ENCODE data around the gene PGAP1. TPM values are rescaled to one million over a fixed set of nuclear protein-coding genes. Genes with fewer than 3 reads are reported as not detected.
"Not testable (repeated sequence)": the region's sequence is repeated elsewhere in the genome, so short reads cannot be mapped to it uniquely, and the experiment has no call there.

Gene PGAP1
- total RNA-seq, 1 donor from 2014 or later: 22.8 TPM

DNA sequence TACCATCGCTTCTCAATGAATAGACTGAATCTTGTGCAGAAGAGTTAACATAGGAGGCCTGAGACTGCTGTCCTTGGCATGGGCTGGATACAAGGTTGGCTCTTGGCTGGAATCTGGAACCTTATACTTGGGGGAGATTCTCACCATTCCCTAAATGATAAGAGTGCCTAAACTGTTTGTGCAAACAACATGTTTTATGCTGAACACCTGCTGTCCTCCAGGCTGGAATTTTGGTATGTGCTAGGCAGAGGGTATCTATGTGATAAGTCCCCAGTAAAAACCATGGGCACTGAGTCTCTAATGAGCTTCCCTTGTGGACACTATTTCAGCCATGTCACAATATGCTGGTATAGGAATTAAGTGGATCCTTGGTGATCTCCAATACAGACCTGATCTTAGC lies 12.8 kb downstream of the PGAP1 start:
- Histone ChIP-seq H3K36me3 (ENCODE audit: insufficient read depth, low read length) (peaks cover 10% of the 10 kb centered on the region), H3K9me3 (ENCODE audit: insufficient read depth, low read depth, low read length) (no peaks in the 10 kb centered on the region), H3K4me2 (ENCODE audit: low read length) (no peak overlapping the region), H3K27me3 (ENCODE audit: insufficient read depth, low read length) (no peaks in the 10 kb centered on the region), H2AFZ (ENCODE audit: low read depth, low read length) (no peak overlapping the region), H3K4me3 (ENCODE audit: insufficient read depth, low read depth, low read length) (no peak overlapping the region), H3K79me2 (ENCODE audit: insufficient read depth, low read length) (peaks cover 5% of the 10 kb centered on the region), H3K4me1 (ENCODE audit: insufficient read depth, low read length) (no peaks in the 10 kb centered on the region), H4K20me1 (ENCODE audit: insufficient read depth, low read length) (no peaks in the 10 kb centered on the region), H3K9ac (ENCODE audit: low read length) (no peak overlapping the region), H3K27ac (ENCODE audit: low read depth, low read length) (no peak overlapping the region)
- FAIRE-seq (no peak), DNase-seq (ENCODE audit: low read depth) (no peak)
- Mint-ChIP-seq H3K27me3 (ENCODE audit: low read depth, unreplicated experiment) (no peaks in the 10 kb centered on the region), H3K27ac (ENCODE audit: unreplicated experiment) (no peak overlapping the region), H3K9me3 (ENCODE audit: unreplicated experiment) (no peaks in the 10 kb centered on the region), H3K4me3 (ENCODE audit: unreplicated experiment) (no peak overlapping the region), H3K36me3 (ENCODE audit: low read depth, unreplicated experiment) (peaks cover 17% of the 10 kb centered on the region), H3K4me1 (ENCODE audit: low read depth, unreplicated experiment) (no peaks in the 10 kb centered on the region)
- no peak for TF ChIP-seq EZH2 (IDR thresholded peaks at IDR 0.05; ENCODE audit: insufficient read depth, low read length)
- TF ChIP-seq, protein P1, sequence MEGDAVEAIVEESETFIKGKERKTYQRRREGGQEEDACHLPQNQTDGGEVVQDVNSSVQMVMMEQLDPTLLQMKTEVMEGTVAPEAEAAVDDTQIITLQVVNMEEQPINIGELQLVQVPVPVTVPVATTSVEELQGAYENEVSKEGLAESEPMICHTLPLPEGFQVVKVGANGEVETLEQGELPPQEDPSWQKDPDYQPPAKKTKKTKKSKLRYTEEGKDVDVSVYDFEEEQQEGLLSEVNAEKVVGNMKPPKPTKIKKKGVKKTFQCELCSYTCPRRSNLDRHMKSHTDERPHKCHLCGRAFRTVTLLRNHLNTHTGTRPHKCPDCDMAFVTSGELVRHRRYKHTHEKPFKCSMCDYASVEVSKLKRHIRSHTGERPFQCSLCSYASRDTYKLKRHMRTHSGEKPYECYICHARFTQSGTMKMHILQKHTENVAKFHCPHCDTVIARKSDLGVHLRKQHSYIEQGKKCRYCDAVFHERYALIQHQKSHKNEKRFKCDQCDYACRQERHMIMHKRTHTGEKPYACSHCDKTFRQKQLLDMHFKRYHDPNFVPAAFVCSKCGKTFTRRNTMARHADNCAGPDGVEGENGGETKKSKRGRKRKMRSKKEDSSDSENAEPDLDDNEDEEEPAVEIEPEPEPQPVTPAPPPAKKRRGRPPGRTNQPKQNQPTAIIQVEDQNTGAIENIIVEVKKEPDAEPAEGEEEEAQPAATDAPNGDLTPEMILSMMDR (IDR thresholded peaks at IDR 0.05; ENCODE audit: insufficient read depth, low read depth, low read length): no peak

DNA sequence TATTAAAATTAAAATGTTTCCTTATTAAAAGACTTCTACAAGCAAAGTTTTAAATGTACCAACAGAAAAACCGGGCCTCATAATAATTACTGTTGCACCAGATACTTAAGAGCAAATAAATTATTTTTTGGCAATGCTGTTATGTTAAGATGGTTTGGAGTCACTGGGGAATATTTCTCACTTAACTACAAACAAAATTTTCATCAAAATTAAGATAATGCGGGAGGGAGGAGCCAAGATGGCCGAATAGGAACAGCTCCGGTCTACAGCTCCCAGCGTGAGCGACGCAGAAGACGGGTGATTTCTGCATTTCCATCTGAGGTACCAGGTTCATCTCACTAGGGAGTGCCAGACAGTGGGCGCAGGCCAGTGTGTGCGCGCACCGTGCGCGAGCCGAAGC lies 21.1 kb downstream of the PGAP1 start:
- DNase-seq (ENCODE audit: low read depth); H3K4me3 ChIP-seq (ENCODE audit: insufficient read depth, low read depth, low read length); H3K79me2 ChIP-seq (ENCODE audit: insufficient read depth, low read length); H4K20me1 ChIP-seq (ENCODE audit: insufficient read depth, low read length); H3K27me3 ChIP-seq (ENCODE audit: insufficient read depth, low read length); H3K36me3 ChIP-seq (ENCODE audit: insufficient read depth, low read length); H2AFZ ChIP-seq (ENCODE audit: low read depth, low read length); H3K4me1 ChIP-seq (ENCODE audit: insufficient read depth, low read length); H3K27me3 Mint-ChIP-seq (ENCODE audit: low read depth, unreplicated experiment); H3K4me2 ChIP-seq (ENCODE audit: low read length); H3K9me3 Mint-ChIP-seq (ENCODE audit: unreplicated experiment); FAIRE-seq; H3K9me3 ChIP-seq (ENCODE audit: insufficient read depth, low read depth, low read length); H3K36me3 Mint-ChIP-seq (ENCODE audit: low read depth, unreplicated experiment); H3K9ac ChIP-seq (ENCODE audit: low read length); H3K27ac ChIP-seq (ENCODE audit: low read depth, low read length); H3K4me1 Mint-ChIP-seq (ENCODE audit: low read depth, unreplicated experiment): not testable (repeated sequence)
- peak overlapping the region; percentile 78 for H3K4me3 Mint-ChIP-seq (ENCODE audit: unreplicated experiment)
- peak overlapping the region; percentile 15 for H3K27ac Mint-ChIP-seq (ENCODE audit: unreplicated experiment)

DNA sequence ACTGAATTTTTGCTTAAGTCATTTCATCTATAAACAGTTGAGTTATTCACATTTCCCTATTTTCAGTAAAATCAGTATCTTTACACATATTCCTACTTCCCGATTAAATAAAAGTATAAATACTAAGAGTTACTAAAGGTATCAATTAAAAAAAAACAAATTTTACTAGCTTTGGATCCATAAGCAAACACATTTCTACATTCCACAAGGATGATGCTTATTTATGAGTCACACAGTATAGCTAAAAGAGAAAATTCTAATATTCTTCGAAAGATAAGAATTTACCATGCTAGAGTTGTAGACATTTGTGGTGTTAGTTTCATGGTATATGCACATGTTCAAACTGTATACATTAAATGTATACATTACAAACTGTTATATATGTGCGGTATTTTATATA lies 23.7 kb downstream of the PGAP1 start:
- Histone ChIP-seq H2AFZ (ENCODE audit: low read depth, low read length) (no peak overlapping the region), H4K20me1 (ENCODE audit: insufficient read depth, low read length) (no peaks in the 10 kb centered on the region), H3K36me3 (ENCODE audit: insufficient read depth, low read length) (no peaks in the 10 kb centered on the region), H3K27ac (ENCODE audit: low read depth, low read length) (no peak overlapping the region), H3K4me3 (ENCODE audit: insufficient read depth, low read depth, low read length) (no peak overlapping the region), H3K27me3 (ENCODE audit: insufficient read depth, low read length) (no peaks in the 10 kb centered on the region), H3K4me1 (ENCODE audit: insufficient read depth, low read length) (no peaks in the 10 kb centered on the region), H3K9ac (ENCODE audit: low read length) (no peak overlapping the region), H3K9me3 (ENCODE audit: insufficient read depth, low read depth, low read length) (no peaks in the 10 kb centered on the region), H3K79me2 (ENCODE audit: insufficient read depth, low read length) (no peaks in the 10 kb centered on the region), H3K4me2 (ENCODE audit: low read length) (no peak overlapping the region)
- peaks cover 6% of the 10 kb centered on the region for H3K36me3 Mint-ChIP-seq (ENCODE audit: low read depth, unreplicated experiment)
- H3K9me3 Mint-ChIP-seq (ENCODE audit: unreplicated experiment): no peaks in the 10 kb centered on the region
- peak; percentile 40 for DNase-seq (ENCODE audit: low read depth)
- TF ChIP-seq, protein P1 (IDR thresholded peaks at IDR 0.05; ENCODE audit: insufficient read depth, low read depth, low read length): no peak
- H3K4me1 Mint-ChIP-seq (ENCODE audit: low read depth, unreplicated experiment): peaks cover 9% of the 10 kb centered on the region
- no peaks in the 10 kb centered on the region for H3K27me3 Mint-ChIP-seq (ENCODE audit: low read depth, unreplicated experiment)
- H3K27ac Mint-ChIP-seq (ENCODE audit: unreplicated experiment): peak overlapping the region; percentile 53
- no peak overlapping the region for H3K4me3 Mint-ChIP-seq (ENCODE audit: unreplicated experiment)
- FAIRE-seq: peak; percentile 65
